Measurements from ENCODE around the gene GJA10. TPM values are rescaled to one million over a fixed set of nuclear protein-coding genes. Genes with fewer than 3 reads are reported as not detected.

The GJA10 gene
- total RNA-seq, 2 donors from 2014 or later, result not detected

DNA sequence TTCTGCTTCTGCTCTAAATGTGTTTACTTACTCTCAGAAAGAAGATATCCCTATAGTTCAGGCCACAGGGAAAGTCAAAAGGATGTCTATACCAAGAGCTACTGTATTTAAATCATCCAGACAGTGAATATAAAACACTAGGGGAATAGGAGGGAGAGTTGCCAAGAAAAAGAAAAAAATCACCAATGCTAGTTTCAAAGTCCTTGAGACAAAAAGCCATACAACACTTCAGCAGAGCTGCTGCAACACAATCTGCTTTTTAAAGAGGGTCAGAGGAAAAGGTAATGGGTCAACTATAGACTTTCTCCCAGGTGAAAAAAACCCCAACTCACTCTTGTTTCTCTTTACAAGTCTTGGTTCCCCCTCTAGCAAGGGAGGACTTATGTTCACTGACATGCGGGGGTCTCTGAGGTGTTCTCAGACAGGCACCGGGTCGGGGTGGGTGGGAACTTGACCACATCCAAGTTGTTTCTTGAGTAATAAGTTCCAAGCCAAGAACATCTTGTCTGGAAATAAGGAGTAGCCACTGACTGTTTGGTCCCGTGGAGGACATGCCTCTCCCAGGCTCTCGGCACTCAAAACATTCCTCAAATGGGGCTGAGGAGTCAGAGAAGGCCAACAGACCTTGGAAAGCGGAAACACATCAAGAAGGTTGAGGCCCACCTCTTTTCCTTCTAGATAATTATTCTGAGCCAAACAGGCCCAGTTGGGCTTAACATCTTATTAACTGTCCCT lies 47.7 kb downstream of the GJA10 start:
- DNase-seq (ENCODE audit: low spot score) (no peak), ATAC-seq (ENCODE audit: insufficient number of reproducible peaks, low FRiP score, low read depth) (no peak)
- TF ChIP-seq, protein P1, sequence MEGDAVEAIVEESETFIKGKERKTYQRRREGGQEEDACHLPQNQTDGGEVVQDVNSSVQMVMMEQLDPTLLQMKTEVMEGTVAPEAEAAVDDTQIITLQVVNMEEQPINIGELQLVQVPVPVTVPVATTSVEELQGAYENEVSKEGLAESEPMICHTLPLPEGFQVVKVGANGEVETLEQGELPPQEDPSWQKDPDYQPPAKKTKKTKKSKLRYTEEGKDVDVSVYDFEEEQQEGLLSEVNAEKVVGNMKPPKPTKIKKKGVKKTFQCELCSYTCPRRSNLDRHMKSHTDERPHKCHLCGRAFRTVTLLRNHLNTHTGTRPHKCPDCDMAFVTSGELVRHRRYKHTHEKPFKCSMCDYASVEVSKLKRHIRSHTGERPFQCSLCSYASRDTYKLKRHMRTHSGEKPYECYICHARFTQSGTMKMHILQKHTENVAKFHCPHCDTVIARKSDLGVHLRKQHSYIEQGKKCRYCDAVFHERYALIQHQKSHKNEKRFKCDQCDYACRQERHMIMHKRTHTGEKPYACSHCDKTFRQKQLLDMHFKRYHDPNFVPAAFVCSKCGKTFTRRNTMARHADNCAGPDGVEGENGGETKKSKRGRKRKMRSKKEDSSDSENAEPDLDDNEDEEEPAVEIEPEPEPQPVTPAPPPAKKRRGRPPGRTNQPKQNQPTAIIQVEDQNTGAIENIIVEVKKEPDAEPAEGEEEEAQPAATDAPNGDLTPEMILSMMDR (IDR thresholded peaks at IDR 0.05), result no peak
- peaks cover 5 to 23% of the 10 kb centered on the region in 2 donors for H3K4me1 ChIP-seq (ENCODE audit: control insufficient read depth in 1 of 2, low read depth in 2 of 2)
- peaks cover 2% of the 10 kb centered on the region for H3K36me3 ChIP-seq
- H3K4me3 ChIP-seq, result no peak overlapping the region
- H3K27ac ChIP-seq, result peak overlapping the region in 1 of 2 donors; percentile 8
- no peaks in the 10 kb centered on the region for H3K9me3 ChIP-seq
- no peaks in the 10 kb centered on the region for H3K27me3 ChIP-seq (replicated peaks; ENCODE audit: insufficient read depth)

DNA sequence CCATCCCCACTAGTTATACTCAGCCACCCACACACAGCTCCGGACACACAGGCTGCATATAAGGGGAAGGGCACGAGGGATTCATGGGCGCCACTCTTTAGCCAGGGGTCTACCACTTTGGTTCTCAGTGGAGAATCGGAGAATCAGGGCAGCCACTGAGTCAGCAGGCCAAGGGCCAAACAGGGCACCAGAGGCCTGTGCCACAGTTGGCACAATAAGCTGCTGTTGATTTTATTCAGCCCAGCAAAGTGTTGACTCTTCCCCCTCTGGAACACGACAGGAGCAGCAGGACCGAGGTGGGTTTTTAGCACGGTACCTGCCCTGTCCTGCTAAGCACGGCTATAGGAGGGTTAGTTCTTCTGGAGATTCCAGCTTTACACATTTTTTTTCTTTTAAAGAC lies 48.3 kb downstream of the GJA10 start:
- H3K27ac ChIP-seq, result no peak overlapping the region
- no peaks in the 10 kb centered on the region for H3K9me3 ChIP-seq
- peaks cover 5 to 23% of the 10 kb centered on the region in 2 donors for H3K4me1 ChIP-seq (ENCODE audit: control insufficient read depth in 1 of 2, low read depth in 2 of 2)
- no peak for DNase-seq (ENCODE audit: low spot score)
- no peak for ATAC-seq (ENCODE audit: insufficient number of reproducible peaks, low FRiP score, low read depth)
- TF ChIP-seq, protein P1 (IDR thresholded peaks at IDR 0.05), result no peak
- no peak overlapping the region for H3K4me3 ChIP-seq
- H3K36me3 ChIP-seq, result no peaks in the 10 kb centered on the region
- no peaks in the 10 kb centered on the region for H3K27me3 ChIP-seq (replicated peaks; ENCODE audit: insufficient read depth)

DNA sequence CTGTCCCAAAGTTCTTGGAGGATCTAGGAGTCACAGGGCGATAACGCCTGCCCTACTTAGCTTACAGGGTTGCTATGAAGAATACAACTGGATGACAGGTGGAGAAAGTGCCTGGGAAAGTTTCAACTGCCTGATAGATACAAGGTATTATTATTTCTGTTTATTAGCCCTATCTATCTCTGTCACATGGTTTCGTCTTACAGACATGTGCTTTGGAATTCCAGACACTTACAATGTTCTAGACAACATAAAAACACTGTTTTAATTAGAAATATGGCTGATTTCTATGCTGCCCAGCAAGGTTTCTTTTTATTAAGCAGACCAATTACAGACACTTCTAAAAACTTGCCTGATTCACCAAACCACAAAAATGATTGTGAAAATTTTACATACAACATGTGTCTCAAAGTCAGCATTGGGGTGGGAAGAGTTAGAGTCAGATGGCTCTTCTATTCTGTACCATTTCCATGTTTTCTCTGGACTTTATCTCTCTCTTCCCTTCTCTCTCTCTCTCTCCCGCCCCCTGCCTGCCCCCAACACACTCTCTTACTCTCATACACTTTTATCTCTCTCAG lies 50.0 kb downstream of the GJA10 start:
- Histone ChIP-seq H3K9me3 (no peaks in the 10 kb centered on the region), H3K36me3 (no peaks in the 10 kb centered on the region), H3K27me3 (replicated peaks; ENCODE audit: insufficient read depth) (no peaks in the 10 kb centered on the region), H3K4me3 (no peak overlapping the region), H3K4me1 (ENCODE audit: control insufficient read depth in 1 of 2, low read depth in 2 of 2) (peaks cover 5 to 23% of the 10 kb centered on the region in 2 donors), H3K27ac (no peak overlapping the region)
- DNase-seq (ENCODE audit: low spot score), result no peak
- no peak for ATAC-seq (ENCODE audit: insufficient number of reproducible peaks, low FRiP score, low read depth)
- TF ChIP-seq, protein P1 (IDR thresholded peaks at IDR 0.05), result no peak

DNA sequence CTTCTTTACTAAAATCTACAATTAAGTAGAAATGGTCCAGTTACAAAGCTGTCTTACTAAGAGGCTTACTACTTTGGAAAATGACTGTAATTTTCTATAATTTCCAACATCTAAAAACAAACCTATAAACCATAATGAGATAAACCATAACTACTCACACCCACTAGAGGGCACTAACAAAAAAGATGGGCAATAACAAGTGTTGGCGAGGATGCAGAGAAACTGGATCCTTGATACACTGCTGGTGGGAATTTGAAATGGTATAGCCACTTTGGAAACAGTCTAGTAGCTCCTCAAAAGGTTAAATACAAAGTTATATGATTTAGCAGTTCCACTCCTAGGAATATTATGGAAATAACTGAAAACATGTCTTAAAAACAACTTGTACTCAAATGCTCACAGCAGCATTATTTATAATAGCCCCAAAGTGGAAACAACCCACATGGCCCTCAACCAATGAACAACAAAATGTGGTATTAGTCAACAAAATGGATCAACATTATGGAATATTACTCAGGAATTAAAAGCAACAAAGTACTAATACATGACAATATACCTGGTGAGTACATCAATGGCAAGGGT lies 50.6 kb downstream of the GJA10 start:
- no peaks in the 10 kb centered on the region for H3K27me3 ChIP-seq (replicated peaks; ENCODE audit: insufficient read depth)
- H3K4me1 ChIP-seq (ENCODE audit: control insufficient read depth in 1 of 2, low read depth in 2 of 2), result peaks cover 5 to 23% of the 10 kb centered on the region in 2 donors
- no peak overlapping the region for H3K4me3 ChIP-seq
- DNase-seq (ENCODE audit: low spot score), result no peak
- TF ChIP-seq, protein P1 (IDR thresholded peaks at IDR 0.05), result peak; percentile 18
- no peaks in the 10 kb centered on the region for H3K9me3 ChIP-seq
- no peak for ATAC-seq (ENCODE audit: insufficient number of reproducible peaks, low FRiP score, low read depth)
- no peaks in the 10 kb centered on the region for H3K36me3 ChIP-seq
- no peak overlapping the region for H3K27ac ChIP-seq

Other genes with a start within 250 kb of the GJA10 start
- 10 to 100 TPM; 21.3 to 36.0 TPM for gene MDN1, start 74.7 kb upstream of the GJA10 start, total RNA-seq
- gene CASP8AP2, start 64.6 kb upstream of the GJA10 start, total RNA-seq, result 10 to 100 TPM; 13.9 to 23.8 TPM